Pancreas (tissue), 10 donors: ENCODE measurements around the gene IGFL4. TPM values are rescaled to one million over a fixed set of nuclear protein-coding genes. Genes with fewer than 3 reads are reported as not detected.

ENCODE experiments used
- ATAC-seq, 4 donors: fragments of 200-7000 bp; cut with Tn5 transposase; one replicate each; pipeline versions ENCODE4 v1.8.0 to v1.9.1; 2020; ENCODE audit warnings: mild to moderate bottlenecking in 4 of 4, moderate library complexity in 4 of 4
- DNase-seq, 6 donors: peaks; one replicate each; pipeline ENCODE4 v3.0.0-alpha.2; 2020
- FAIRE-seq: peaks from 2 replicates; lab custom pipeline; 2012; peaks lifted over from hg19 to GRCh38; lab: Jason Lieb, UNC
- H3K27ac ChIP-seq, 4 donors: fragments of 200-600 bp; sonication (generic); 1 replicate in 3 of 4; 2 replicates in 1 of 4; pipeline versions ENCODE4 v1.5.0 to v1.8.0; 2020
- H3K27me3 ChIP-seq, 4 donors: fragments of 200-600 bp; one replicate each; pipeline ENCODE4 v1.8.0; 2021
- H3K36me3 ChIP-seq, 3 donors: fragments of 200-600 bp; sonication (generic) in 1 of 3; one replicate each; pipeline versions ENCODE4 v1.5.0 to v1.8.0; 2020 to 2021
- H3K4me1 ChIP-seq, 3 donors: fragments of 200-600 bp; one replicate each; pipeline ENCODE4 v1.8.0; 2021
- H3K4me3 ChIP-seq, 4 donors: fragments of 200-600 bp; sonication (generic) in 2 of 4; one replicate each; pipeline versions ENCODE4 v1.5.0 to v1.8.0; 2020 to 2021
- H3K9me3 ChIP-seq, 4 donors: fragments of 200-600 bp; one replicate each; pipeline ENCODE4 v1.8.0; 2021
- CTCF ChIP-seq, 4 donors: fragments of 200-600 bp; sonication (generic) in 3 of 4; IDR thresholded peaks; one replicate each; pipeline versions ENCODE4 v1.5.0 to v1.8.0; 2021; ENCODE audit warnings: antibody characterized with exemption in 4 of 4
- WGBS, 2 donors: extraction: QIAGEN DNeasy Blood & Tissue Kit; methylation state at CpG; one replicate each; pipeline ENCODE4 v1.1.7; 2013; 5-methylcytosine and 5-hydroxymethylcytosine counted together
- intact Hi-C, 3 donors: fragments of 100-400 bp; cut with DNase I; formaldehyde crosslinking; loops; one replicate each; pipeline versions ENCODE4 v1.11.1 to v1.14.2; 2022
- microRNA-seq, 2 donors: library from miRNA; unstranded; fragments of <30 nt; microRNA quantifications; one replicate each; pipeline versions ENCODE4 to v1.1.0, GENCODE V29; 2019 to 2020
- polyA plus RNA-seq, 2 donors: library from polyadenylated mRNA; stranded (reverse); fragments of 200-250 nt; gene quantifications; one replicate each; pipeline ENCODE4 v1.2.3, GENCODE V29; 2013
- total RNA-seq, 6 donors: library from RNA; stranded (reverse); fragmentation: NEBNext Ultra II Directional in 4 of 6; extraction: Animal tissue kit (Norgen Biotek cat#: 25700) in 4 of 6; gene quantifications; one replicate each; pipeline versions ENCODE4 v1.2.1 to v1.2.4, GENCODE V29; 2021 to 2023
- donor health status: healthy with polysubstance abuse.
- donor health status: DM: no; HTN: no; CAD: no; lungs with moderate emphysema.
- donor health status: DM: no; HTN: no; CAD: no.
- donor health status: control.
- donor health status: control.
- donor health status: Bipolar disorder and iron deficiency.
- donor health status: DM: yes; HTN: yes; CAD: no.
- donor health status: DM: no; HTN: no; CAD: no.
- donor health status: DM: no; HTN: no; CAD: no.
- donor health status: DM: yes; HTN: yes; CAD: no.

IGFL4 gene
- total and polyA plus RNA-seq, 8 donors, result 0.04 to 0.28 (median 0.18) TPM; not detected in 4

GRCh38 chr19:45995715-45996385 lies 45.0 kb downstream of the IGFL4 start:
- FAIRE-seq (no peak), DNase-seq (no peak), ATAC-seq (no peak)
- Histone ChIP-seq H3K9me3 (no peaks in the 10 kb centered on the region), H3K4me1 (peaks cover 0 to 6% (median 5%) of the 10 kb centered on the region in 3 donors), H3K4me3 (peak overlapping the region; percentile 35 to 80 (median 60)), H3K27ac (peak overlapping the region; percentile 26 to 68 (median 43)), H3K36me3 (no peaks in the 10 kb centered on the region), H3K27me3 (no peaks in the 10 kb centered on the region)
- 8% methylated on average over 13 of the region's 13 CpGs for WGBS, 2 donors
- intact Hi-C loops, result no loop called here
- no peak for TF ChIP-seq CTCF (IDR thresholded peaks at IDR 0.05)

- DNase-seq (peak; percentile 90 to 98 (median 96)), ATAC-seq (peak; percentile 97 to 100 (median 98)), FAIRE-seq (peak; percentile 98)
- Histone ChIP-seq H3K4me3 (peak within 1 kb of the TSS; percentile 35 to 80 (median 60)), H3K27me3 (no peaks in the 10 kb centered on the region), H3K9me3 (no peaks in the 10 kb centered on the region), H3K4me1 (peaks cover 0 to 6% (median 5%) of the 10 kb centered on the region in 3 donors), H3K27ac (peak within 1 kb of the TSS; percentile 26 to 68 (median 43)), H3K36me3 (no peaks in the 10 kb centered on the region)
- WGBS, 2 donors, result 0% methylated on average over 34 of the region's 34 CpGs
- intact Hi-C loops, result no loop called here
- no peak for TF ChIP-seq CTCF (IDR thresholded peaks at IDR 0.05)
Measured at GRCh38 chr19:45994998-45995714, 45.6 kb downstream of the IGFL4 start, which contains the start of gene CCDC61. TSS of gene CCDC61 (plus strand) at chr19:45995467. CDS start at chr19:46003019, 7,552 bp downstream.

GRCh38 chr19:45994456-45994997 lies 46.3 kb downstream of the IGFL4 start:
- Histone ChIP-seq H3K4me3 (peak overlapping the region; percentile 11 to 58 (median 40)), H3K9me3 (no peaks in the 10 kb centered on the region), H3K27ac (no peak overlapping the region), H3K4me1 (peaks cover 0 to 6% (median 5%) of the 10 kb centered on the region in 3 donors), H3K36me3 (no peaks in the 10 kb centered on the region), H3K27me3 (no peaks in the 10 kb centered on the region)
- peak; percentile 17 for FAIRE-seq
- DNase-seq, result no peak
- intact Hi-C loops, result no loop called here
- peak; percentile 5 to 19 (median 10) for ATAC-seq
- TF ChIP-seq CTCF (IDR thresholded peaks at IDR 0.05), result no peak
- WGBS, 2 donors, result 3% methylated on average over 8 of the region's 8 CpGs

GRCh38 chr19:45990113-45990728 lies 50.6 kb downstream of the IGFL4 start:
- intact Hi-C loops, result no loop called here
- 70 to 76% methylated on average over 12 of the region's 12 CpGs for WGBS, 2 donors

More at GRCh38 chr19:45990113-45990728, 50.6 kb downstream of the IGFL4 start:
- no peak for FAIRE-seq
- no peak overlapping the region for H3K27ac ChIP-seq
- TF ChIP-seq CTCF (IDR thresholded peaks at IDR 0.05), result no peak
- H3K9me3 ChIP-seq, result no peaks in the 10 kb centered on the region
- H3K4me1 ChIP-seq, result no peaks in the 10 kb centered on the region
- H3K4me3 ChIP-seq, result no peak overlapping the region
- no peaks in the 10 kb centered on the region for H3K27me3 ChIP-seq
- no peak for DNase-seq
- no peak for ATAC-seq
- H3K36me3 ChIP-seq, result no peaks in the 10 kb centered on the region

Small RNAs within 50 kb of the gene (microRNA-seq; reads per million reads assigned to microRNA genes)
- 42.7 to 48.7 reads per million in 2 donors for gene MIR769

Other genes with a start within 250 kb of the IGFL4 start
- gene DMWD, start 248.2 kb downstream of the IGFL4 start, total RNA-seq, result 10 to 100 TPM; 14.3 to 23.0 (median 18.6) TPM
- gene DMWD, start 248.2 kb downstream of the IGFL4 start, polyA plus RNA-seq, result 10 to 100 TPM; 14.2 to 39.8 TPM
- gene RSPH6A, start 225.7 kb downstream of the IGFL4 start, total RNA-seq, result under 1 TPM in 1 of 6 donors, not detected in 5; 0.08 TPM
- under 1 TPM in 1 of 2 donors, not detected in 1; 0.08 TPM for gene RSPH6A, start 225.7 kb downstream of the IGFL4 start, polyA plus RNA-seq
- 10 to 100 TPM; 25.7 to 44.7 (median 28.5) TPM for gene SYMPK, start 177.9 kb downstream of the IGFL4 start, total RNA-seq
- gene SYMPK, start 177.9 kb downstream of the IGFL4 start, polyA plus RNA-seq, result 100 to 1,000 TPM; 133 to 142 TPM
- 10 to 100 TPM; 20.6 to 45.0 (median 28.3) TPM for gene FOXA3, start 176.7 kb downstream of the IGFL4 start, total RNA-seq
- 10 to 100 TPM; 19.8 to 24.1 TPM for gene FOXA3, start 176.7 kb downstream of the IGFL4 start, polyA plus RNA-seq
- gene IRF2BP1, start 154.9 kb downstream of the IGFL4 start, total RNA-seq, result 10 to 100 TPM; 10.0 to 19.4 (median 14.7) TPM
- 10 to 100 TPM; 13.3 to 21.5 TPM for gene IRF2BP1, start 154.9 kb downstream of the IGFL4 start, polyA plus RNA-seq
- 1 to 10 TPM; 3.6 to 5.6 (median 4.4) TPM for gene MYPOP, start 138.4 kb downstream of the IGFL4 start, total RNA-seq
- gene MYPOP, start 138.4 kb downstream of the IGFL4 start, polyA plus RNA-seq, result 1 to 10 TPM; 5.2 to 6.9 TPM
- gene NANOS2, start 126.2 kb downstream of the IGFL4 start, total RNA-seq, result not detected
- gene NANOS2, start 126.2 kb downstream of the IGFL4 start, polyA plus RNA-seq, result not detected
- gene NOVA2, start 67.1 kb downstream of the IGFL4 start, total RNA-seq, result 1 to 10 TPM in 4 of 6 donors, under 1 TPM in 2; 0.43 to 1.5 (median 1.2) TPM
- 1 to 10 TPM; 1.7 to 2.6 TPM for gene NOVA2, start 67.1 kb downstream of the IGFL4 start, polyA plus RNA-seq
- 10 to 100 TPM in 1 of 6 donors, 1 to 10 TPM in 5; 4.9 to 13.4 (median 8.4) TPM for gene CCDC61, start 45.5 kb downstream of the IGFL4 start, total RNA-seq
- 10 to 100 TPM; 18.5 to 19.9 TPM for gene CCDC61, start 45.5 kb downstream of the IGFL4 start, polyA plus RNA-seq
- under 1 TPM in 1 of 6 donors, not detected in 5; 0.20 TPM for gene PGLYRP1, start 17.9 kb downstream of the IGFL4 start, total RNA-seq
- gene PGLYRP1, start 17.9 kb downstream of the IGFL4 start, polyA plus RNA-seq, result not detected
- gene IGFL3, start 83.7 kb upstream of the IGFL4 start, total RNA-seq, result not detected
- not detected for gene IGFL3, start 83.7 kb upstream of the IGFL4 start, polyA plus RNA-seq
- gene IGFL2, start 107.2 kb upstream of the IGFL4 start, total RNA-seq, result not detected
- not detected for gene IGFL2, start 107.2 kb upstream of the IGFL4 start, polyA plus RNA-seq
- gene IGFL1, start 188.7 kb upstream of the IGFL4 start, total RNA-seq, result not detected
- gene IGFL1, start 188.7 kb upstream of the IGFL4 start, polyA plus RNA-seq, result not detected